Neural crest cell (in vitro differentiated cells): Measurements from ENCODE around the gene MED12L. TPM values are rescaled to one million over a fixed set of nuclear protein-coding genes. Genes with fewer than 3 reads are reported as not detected.

Source experiments
- DNase-seq: peaks from one replicate; pipeline ENCODE4 v3.0.0; 2021; ENCODE audit warnings: low read depth, mixed read lengths, low spot score
- H3K27ac Mint-ChIP-seq: one replicate; pipeline ENCODE4 v1.8.0; 2021; ENCODE audit warnings: mild to moderate bottlenecking, mixed read lengths; ENCODE audit not compliant: unreplicated experiment
- H3K27me3 Mint-ChIP-seq: 2 replicates; pipeline ENCODE4 v1.8.0; 2021; ENCODE audit warnings: low read depth, mild to moderate bottlenecking, mixed read lengths
- H3K36me3 Mint-ChIP-seq: 2 replicates; pipeline ENCODE4 v1.8.0; 2021; ENCODE audit warnings: low read depth, mild to moderate bottlenecking, mixed read lengths
- H3K4me1 Mint-ChIP-seq: 2 replicates; pipeline ENCODE4 v1.8.0; 2021; ENCODE audit warnings: mixed read lengths
- H3K4me3 Mint-ChIP-seq: one replicate; pipeline ENCODE4 v1.8.0; 2021; ENCODE audit warnings: mild to moderate bottlenecking, mixed read lengths
- H3K9me3 Mint-ChIP-seq: 2 replicates; pipeline ENCODE4 v1.8.0; 2021; ENCODE audit warnings: mixed read lengths
- CTCF ChIP-seq: fragments of 200-600 bp; sonication (generic); conservative IDR thresholded peaks from 2 replicates; pipeline ENCODE4 v1.5.0; 2021; ENCODE audit warnings: antibody characterized with exemption, mild to moderate bottlenecking
- total RNA-seq: library from RNA; stranded (reverse); gene quantifications from 2 replicates; pipeline ENCODE4 v1.2.1, GENCODE V29; 2021

Gene MED12L
- total RNA-seq, 1 donor from 2014 or later, result 12.2 TPM

DNA sequence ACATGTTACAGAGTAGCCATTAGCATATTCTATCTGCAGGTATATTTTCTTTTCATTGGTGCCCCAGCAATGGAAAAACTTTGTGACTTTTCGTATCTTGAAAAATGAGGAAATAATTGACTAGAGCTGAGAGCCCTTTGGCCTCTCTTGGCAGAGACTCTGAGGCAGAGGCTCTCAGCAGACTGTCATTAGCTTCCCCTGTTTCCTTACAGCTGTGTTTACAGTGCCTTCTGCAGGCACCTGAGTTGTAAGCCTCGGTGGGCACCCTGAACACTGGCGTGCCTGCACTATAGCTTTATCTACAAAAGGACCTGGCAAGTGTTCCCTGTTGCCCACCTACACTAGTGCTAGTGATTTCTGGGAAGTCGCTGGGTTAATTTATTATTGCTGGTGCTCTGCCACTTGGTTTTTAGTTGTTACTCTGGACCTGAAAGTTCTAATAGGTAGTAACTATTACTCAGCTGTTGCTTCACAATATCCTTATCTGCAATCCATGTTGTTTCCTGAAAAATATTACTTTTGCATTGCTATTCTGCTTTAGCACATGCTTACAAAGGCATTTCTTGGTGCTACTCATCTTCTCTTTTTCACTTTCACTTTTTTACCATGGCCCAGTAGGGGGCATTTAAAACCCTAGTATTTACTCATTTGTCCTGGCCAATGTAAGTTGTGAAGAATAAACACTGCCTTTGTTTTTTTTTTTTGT, 125.4 kb downstream of the MED12L start:
- DNase-seq, result no peak
- TF ChIP-seq CTCF, result no peak
- no peak overlapping the region for H3K27ac Mint-ChIP-seq
- H3K9me3 Mint-ChIP-seq, result no peaks in the 10 kb centered on the region
- no peaks in the 10 kb centered on the region for H3K36me3 Mint-ChIP-seq
- no peak overlapping the region for H3K4me3 Mint-ChIP-seq
- no peaks in the 10 kb centered on the region for H3K27me3 Mint-ChIP-seq
- peaks cover 4% of the 10 kb centered on the region for H3K4me1 Mint-ChIP-seq

DNA sequence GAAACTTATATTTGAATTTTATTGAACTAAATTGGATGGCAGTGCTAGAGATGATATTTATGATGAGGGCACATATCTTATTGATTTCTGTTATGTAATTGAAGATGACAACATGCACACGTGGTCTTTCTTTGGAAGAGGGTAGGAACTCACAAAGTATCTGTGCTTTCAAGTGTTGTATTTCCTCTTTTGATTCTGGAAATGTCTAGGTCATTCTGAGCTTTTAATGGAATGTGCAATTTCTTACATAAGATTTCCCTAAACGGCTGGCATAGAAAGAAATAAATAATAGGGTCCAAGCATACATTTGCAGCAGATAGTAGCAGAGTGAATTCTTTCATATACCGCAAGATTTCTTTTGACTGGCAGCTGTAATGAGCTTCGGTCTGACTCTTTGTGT, 127.7 kb downstream of the MED12L start:
- no peaks in the 10 kb centered on the region for H3K9me3 Mint-ChIP-seq
- no peak for TF ChIP-seq CTCF
- no peak for DNase-seq
- H3K27me3 Mint-ChIP-seq, result no peaks in the 10 kb centered on the region
- H3K4me1 Mint-ChIP-seq, result no peaks in the 10 kb centered on the region
- no peak overlapping the region for H3K4me3 Mint-ChIP-seq
- H3K27ac Mint-ChIP-seq, result no peak overlapping the region
- no peaks in the 10 kb centered on the region for H3K36me3 Mint-ChIP-seq

GRCh38 chr3:151213881-151214280, 128.4 kb downstream of the MED12L start:
- no peak overlapping the region for H3K27ac Mint-ChIP-seq
- no peak for DNase-seq
- no peaks in the 10 kb centered on the region for H3K4me1 Mint-ChIP-seq
- no peak overlapping the region for H3K4me3 Mint-ChIP-seq
- no peaks in the 10 kb centered on the region for H3K36me3 Mint-ChIP-seq
- no peaks in the 10 kb centered on the region for H3K27me3 Mint-ChIP-seq
- no peaks in the 10 kb centered on the region for H3K9me3 Mint-ChIP-seq
- TF ChIP-seq CTCF, result no peak

- no peak overlapping the region for H3K4me3 Mint-ChIP-seq
- no peaks in the 10 kb centered on the region for H3K9me3 Mint-ChIP-seq
- no peak for DNase-seq
- H3K36me3 Mint-ChIP-seq, result no peaks in the 10 kb centered on the region
- H3K27ac Mint-ChIP-seq, result no peak overlapping the region
- H3K4me1 Mint-ChIP-seq, result no peaks in the 10 kb centered on the region
- TF ChIP-seq CTCF, result no peak
- H3K27me3 Mint-ChIP-seq, result no peaks in the 10 kb centered on the region
These were observed 129.0 kb downstream of the MED12L start for GRCh38 chr3:151214459-151214858.

DNA sequence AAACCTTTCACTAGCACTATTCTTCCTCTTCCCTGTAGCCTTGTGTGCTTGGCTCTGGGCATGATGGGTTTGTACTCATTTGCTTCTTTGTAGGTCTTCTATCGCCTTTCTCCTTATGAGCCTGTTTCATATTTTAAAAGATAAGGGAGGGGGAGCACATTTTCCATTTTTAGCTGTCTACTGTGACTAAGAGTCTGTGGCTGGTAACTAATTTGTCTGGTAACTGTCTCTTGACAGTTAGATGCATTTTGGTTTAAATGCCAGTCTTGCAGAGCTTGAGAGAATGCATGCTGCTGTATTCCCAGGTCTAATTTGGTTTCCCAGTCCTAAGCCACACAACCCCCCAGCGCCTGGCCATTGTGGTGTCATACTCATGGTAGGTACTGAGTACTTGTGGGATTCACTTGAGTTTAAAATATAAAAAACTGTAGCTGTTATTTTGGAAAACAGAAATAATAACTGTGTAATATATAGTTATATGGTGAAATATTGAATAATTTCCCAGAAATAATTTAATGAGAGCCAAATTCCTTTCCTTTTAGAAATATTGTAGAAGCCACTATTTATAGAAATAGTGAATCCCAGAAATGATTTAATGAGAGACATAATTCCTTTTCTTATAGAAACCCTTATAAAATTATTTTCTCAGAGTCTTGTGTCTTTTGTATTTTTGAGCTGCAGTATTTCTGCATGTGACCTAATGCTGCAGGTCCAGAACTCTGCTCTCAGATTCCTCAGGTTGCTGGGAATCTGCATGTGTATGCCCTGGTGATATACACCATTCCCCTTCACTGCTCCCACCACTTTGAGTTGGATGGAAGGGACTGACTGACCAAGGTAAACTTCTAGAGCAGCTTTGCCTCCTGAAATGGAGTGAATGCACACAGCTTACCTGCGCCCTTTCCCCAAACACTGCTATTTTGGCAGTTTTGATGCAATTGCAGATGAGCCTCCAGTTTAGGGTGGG, 131.5 kb downstream of the MED12L start:
- Mint-ChIP-seq H3K36me3 (peaks cover 18% of the 10 kb centered on the region), H3K9me3 (peaks cover 9% of the 10 kb centered on the region), H3K4me3 (no peak overlapping the region), H3K27ac (peak overlapping the region; percentile 7), H3K4me1 (no peaks in the 10 kb centered on the region), H3K27me3 (no peaks in the 10 kb centered on the region)
- no peak for DNase-seq
- TF ChIP-seq CTCF, result no peak
